Left renal pelvis (tissue), 4 donors: ENCODE results near the gene PAOX. TPM values are rescaled to one million over a fixed set of nuclear protein-coding genes. Genes with fewer than 3 reads are reported as not detected.
"Not testable (repeated sequence)": the region's sequence is repeated elsewhere in the genome, so short reads cannot be mapped to it uniquely, and the experiment has no call there.

Experiments
- DNase-seq, 4 donors: peaks; one replicate each; pipeline ENCODE4 v3.0.0-alpha.2; 2013; ENCODE audit warnings: low read depth in 4 of 4, low spot score in 3 of 4
- polyA plus RNA-seq, 4 donors: library from polyadenylated mRNA; unstranded; fragments of 120-200 nt; gene quantifications; one replicate each; pipeline ENCODE4 v1.2.1, GENCODE V29; 2013; ENCODE audit not compliant: insufficient read length in 4 of 4

Gene PAOX
- polyA plus RNA-seq, 4 donors, result 4.3 to 7.7 (median 4.4) TPM

DNA sequence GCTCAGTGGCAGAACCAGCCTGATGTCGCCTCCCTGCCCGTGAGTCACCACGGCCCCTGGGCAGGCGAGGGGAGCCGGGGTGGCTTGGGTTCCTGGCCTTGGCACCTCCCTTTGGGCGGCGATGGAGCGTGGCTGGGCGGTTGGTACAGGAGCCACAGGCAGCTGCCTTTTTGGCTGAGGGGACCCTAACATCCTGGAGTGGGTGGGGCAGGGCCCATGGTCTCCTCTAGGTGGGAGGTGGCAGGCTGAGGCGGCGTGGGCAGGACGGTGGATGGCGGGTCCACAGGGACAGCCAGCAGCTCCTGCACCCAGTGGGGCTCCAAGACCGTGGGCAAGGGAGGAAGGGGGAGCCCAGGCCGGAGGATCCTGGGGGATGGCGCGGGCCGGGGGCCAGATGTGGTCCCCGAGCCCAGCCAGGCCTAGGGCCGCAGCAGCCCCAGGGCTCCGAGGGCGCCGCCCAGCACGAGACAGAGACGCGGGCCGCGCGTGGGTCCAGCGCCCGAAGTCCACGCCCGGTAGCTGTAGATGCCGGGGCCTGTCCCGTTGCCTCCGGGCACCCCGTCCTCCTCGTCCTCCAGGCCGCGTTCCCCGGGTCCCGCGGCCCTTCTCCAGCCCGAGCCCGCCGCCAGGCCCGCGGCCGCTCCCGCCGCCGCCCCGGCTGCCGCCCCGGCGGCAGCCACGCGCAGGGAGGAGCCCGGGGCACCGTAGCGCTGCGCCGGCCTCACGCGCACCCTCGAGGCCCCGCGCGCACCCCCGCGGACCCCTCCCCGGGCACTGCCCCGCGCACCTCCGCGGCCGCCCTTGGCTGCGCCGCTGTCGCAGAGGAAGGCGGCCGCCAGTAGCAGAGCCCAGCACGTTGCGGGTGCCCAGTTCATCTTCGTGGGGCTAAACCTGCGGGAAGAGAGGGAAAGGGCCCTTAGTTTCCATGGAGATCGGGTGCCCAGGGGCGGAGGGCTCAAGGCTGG is 44.0 kb downstream of the PAOX start:
- DNase-seq, result no peak

DNA sequence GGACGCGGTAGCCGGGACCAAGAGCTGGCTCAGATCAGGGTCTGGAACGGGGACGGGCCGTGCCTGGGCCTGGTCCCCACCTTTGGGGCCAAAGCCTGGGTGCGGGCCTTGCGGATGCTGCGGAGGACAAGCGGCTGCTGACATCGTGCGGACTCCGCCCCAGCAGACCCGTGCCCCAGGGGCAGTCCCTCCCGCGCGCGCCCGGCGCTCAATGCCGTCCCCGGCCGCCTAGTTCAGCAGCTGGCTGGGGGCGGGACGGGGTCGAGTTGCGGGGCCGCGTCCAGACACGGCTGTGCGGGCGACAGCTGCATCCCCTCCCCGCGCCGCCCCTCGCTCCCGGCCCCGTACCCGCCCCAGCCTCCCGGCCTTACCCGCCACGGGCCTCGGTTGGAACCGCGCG is 45.0 kb downstream of the PAOX start:
- not testable (repeated sequence) for DNase-seq

DNA sequence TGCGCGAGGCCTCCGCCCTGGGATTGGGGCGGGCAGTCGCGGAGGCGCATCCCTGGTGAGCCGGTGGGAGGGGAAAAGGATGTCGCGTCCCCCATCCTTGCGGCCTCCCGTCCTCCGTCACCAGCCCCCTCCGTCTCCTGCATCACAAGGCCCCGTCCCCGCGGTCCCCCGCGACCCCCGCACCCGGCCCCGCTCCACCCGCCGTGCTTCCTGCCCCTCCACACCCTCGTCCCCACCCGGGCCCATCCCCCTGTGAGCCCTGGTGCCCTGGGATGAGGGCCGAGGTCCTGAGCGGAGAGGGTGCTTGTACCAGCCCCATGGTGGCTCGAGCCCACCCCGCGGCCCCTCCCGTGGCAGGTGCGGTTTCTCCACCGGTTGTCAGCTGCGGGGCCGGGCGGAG is 45.5 kb downstream of the PAOX start, which contains the start of gene SPRN:
SPRN (minus strand) TSS at position 25 of the 400 bp plus-strand sequence. CDS start 944 bp downstream, outside the sequence.
- DNase-seq, result not testable (repeated sequence)

DNA sequence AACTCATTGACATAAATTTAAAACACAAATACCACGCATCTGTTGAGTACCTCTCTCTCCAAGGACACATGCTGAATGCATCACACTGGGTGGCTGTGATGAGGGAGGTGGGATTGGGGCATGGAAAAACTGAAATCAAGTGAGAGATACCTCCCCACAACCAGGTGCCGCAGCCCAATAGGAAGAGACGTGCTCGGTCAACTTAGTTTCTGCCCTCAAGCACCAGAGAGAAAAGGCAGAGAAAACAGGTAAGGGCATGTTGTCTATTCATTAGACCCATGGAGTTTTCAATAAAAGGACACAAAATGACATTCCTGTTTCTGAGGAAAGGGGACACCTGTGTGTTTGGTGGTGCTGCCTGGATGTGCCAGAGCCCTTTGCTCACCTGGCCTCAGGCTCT is 50.5 kb downstream of the PAOX start:
- not testable (repeated sequence) for DNase-seq

DNA sequence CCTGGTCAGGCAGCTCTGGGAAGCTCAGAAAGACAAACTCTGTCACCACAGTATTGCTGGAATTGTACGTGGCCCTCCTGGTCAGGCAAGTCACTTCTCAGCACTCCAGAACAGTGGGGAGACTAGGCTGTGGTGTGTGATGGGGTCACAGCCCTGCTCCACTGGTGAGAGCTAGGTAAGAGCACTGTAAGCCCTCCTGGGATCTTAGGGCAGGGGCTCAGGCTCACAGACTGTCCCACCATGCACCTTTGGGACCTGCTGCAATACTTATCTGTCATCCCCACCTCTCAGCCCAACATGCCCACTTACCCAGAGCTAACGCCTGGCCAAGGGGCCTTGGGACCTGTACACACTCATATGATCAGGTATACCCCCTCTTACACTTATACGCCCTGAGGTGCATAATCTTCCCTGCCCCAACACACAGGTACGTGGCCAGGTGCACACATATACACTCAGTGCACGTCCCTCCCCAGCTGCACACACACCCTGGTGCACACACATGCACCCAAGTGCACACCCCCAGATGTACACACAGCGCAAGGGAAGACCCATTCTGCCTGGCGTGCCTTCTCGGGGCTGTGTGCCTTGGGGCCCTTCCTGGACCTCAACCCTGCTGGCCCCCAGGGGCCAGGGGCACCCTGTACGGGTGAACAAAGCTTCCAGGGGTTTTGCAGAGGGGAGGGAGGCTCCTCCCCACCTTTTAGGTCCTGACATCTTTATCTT is 53.0 kb downstream of the PAOX start:
- not testable (repeated sequence) for DNase-seq

DNA sequence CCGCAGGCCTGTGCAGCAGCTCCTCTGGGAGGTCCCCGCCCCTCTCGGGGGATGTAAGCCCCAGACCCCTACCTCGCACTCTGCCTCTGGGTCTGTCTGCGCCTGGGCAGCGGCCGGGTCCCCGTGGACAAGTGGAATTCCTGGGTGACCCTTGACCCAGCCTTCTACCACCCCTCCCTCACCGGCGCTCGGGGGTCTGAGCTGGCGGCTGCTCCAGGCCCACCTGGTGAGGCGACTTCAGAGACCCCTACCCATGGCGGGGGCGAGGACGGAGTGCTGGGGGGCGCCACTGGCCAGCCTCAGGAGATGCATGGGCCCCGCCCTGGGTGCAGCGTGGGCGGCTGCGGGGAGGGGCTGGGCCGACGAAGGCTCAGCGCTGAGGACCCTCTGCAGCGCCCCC is 53.7 kb downstream of the PAOX start:
- not testable (repeated sequence) for DNase-seq

DNA sequence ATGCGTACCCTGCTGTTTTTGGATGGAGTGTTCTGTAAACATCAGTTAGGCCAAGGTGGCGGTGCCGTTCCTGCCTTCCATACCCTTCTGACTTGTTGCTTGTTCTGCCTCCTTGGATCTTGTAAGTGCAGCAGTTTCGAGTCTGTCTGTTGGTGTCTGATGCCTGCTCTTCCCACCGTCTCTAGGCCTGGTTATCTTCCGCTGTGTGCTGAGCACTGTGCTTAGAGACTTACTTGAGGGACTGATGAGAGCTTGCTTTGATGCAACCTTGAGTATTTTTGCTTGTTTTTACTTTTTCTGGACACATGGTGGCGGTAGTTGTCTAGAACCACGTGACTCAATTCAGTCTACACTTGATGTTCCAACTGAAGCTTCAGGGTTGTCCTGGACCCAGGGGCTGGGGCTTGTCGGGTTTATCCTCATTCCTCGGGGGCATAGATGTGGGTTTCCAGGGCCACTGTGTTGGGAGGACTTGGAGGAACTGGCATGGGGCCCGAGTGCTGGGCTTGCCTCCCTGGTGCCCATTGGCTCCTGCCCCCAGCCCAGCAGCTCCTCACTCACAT is 59.7 kb downstream of the PAOX start:
- no peak for DNase-seq

DNA sequence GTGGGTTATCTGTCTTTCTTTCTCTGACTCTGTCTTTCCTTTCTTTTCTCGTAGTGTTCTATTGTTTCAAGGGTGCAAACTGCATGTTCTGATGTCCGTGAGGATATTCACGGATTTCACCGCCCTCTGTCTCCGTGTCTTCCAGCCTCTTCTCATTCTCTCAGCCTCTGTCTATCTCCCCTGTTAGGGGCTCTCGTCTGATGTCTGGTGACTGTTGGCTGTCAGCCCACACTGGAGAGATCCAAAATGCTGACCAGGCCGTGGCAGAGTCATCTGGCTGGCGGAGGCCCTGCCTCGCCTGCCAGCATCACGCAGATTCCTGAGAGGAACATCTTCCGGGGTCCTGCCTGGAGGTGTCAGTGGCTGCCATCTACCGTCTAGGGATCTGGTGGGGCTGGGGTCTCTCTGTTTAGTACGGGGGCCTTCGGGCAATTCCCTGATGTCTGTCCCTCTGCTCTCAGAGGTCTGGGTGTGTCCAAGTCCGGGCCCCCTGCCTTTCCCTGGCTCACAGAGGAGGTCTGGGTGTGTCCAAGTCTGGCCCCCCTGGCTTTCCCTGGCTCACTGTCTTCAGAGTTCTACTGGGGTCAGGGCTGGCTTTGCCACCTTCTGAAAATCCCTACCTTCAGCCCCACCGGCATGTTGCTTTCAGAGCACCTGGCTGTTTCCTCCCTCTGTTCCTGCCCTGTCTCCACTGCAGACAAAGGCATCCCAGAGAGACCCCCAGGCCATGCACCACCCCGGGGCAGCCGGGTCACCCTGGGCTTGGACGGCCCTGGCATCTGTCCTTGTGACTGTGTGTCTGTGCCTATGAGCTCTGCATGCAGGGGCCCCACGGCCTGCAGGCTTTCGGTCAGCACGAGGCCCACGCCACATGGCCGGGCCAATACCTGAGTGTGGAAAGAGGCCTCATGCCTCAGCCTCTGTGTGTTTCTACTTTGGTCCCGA is 60.7 kb downstream of the PAOX start:
- DNase-seq, result no peak

DNA sequence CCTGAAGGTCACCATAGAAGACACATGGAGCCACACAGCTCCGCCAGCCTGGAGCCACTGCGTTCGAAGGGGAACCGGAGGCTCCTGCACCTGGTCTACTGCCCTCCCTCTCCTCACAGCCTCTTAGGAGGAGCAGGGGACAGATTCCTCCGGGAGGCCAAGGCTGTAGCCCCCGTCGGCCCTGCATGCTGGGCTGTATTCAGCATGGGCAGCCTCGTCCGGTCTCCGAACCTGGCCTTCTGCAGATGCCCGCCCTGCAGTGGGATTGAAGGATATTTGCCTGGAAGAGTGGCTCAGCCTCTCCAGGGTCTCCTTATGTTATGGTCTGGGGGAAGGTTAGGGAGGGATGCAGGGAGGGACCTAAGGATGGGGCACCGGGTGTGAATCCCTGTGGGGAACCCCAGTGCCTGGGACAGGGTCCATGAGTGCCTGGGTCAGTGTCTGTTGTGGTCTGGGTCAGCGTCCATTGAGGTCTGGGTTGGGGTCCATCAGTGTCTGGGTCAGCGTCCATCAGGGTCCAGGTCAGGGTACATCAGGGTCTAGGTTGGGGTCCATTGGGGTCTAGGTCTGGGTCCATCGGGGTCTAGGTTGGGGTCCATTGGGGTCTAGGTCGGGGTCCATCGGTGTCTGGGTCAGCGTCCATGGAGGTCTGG is 61.7 kb downstream of the PAOX start:
- DNase-seq, result no peak

Other genes with a start within 250 kb of the PAOX start
- 1 to 10 TPM; 2.5 to 10.0 (median 6.9) TPM for gene KNDC1, start 219.0 kb upstream of the PAOX start, polyA plus RNA-seq
- under 1 TPM in 1 of 4 donors, not detected in 3; 0.12 TPM for gene UTF1, start 149.0 kb upstream of the PAOX start, polyA plus RNA-seq
- under 1 TPM; 0.10 to 0.34 (median 0.23) TPM for gene VENTX, start 141.4 kb upstream of the PAOX start, polyA plus RNA-seq
- 1 to 10 TPM in 3 of 4 donors, under 1 TPM in 1; 0.99 to 5.0 (median 2.1) TPM for gene ADAM8, start 102.4 kb upstream of the PAOX start, polyA plus RNA-seq
- 10 to 100 TPM; 45.5 to 81.2 (median 55.8) TPM for gene TUBGCP2, start 70.4 kb upstream of the PAOX start, polyA plus RNA-seq
- gene ZNF511, start 70.3 kb upstream of the PAOX start, polyA plus RNA-seq, result 10 to 100 TPM; 33.9 to 41.4 (median 38.0) TPM
- under 1 TPM in 2 of 4 donors, not detected in 2; 0.24 to 0.59 TPM for gene CALY, start 42.4 kb upstream of the PAOX start, polyA plus RNA-seq
- 1 to 10 TPM in 3 of 4 donors, under 1 TPM in 1; 0.41 to 7.5 (median 2.3) TPM for gene PRAP1, start 31.9 kb upstream of the PAOX start, polyA plus RNA-seq
- gene FUOM, start 21.2 kb upstream of the PAOX start, polyA plus RNA-seq, result 10 to 100 TPM; 10.8 to 25.1 (median 15.4) TPM
- 100 to 1,000 TPM in 3 of 4 donors, 10 to 100 TPM in 1; 63.5 to 150 (median 134) TPM for gene ECHS1, start 5.9 kb upstream of the PAOX start, polyA plus RNA-seq
- 10 to 100 TPM; 55.4 to 94.7 (median 66.1) TPM for gene MTG1, start 14.9 kb downstream of the PAOX start, polyA plus RNA-seq
- 1 to 10 TPM; 3.3 to 7.3 (median 3.8) TPM for gene SPRN, start 45.4 kb downstream of the PAOX start, polyA plus RNA-seq
- 1 to 10 TPM in 3 of 4 donors, under 1 TPM in 1; 0.86 to 3.6 (median 2.1) TPM for gene SCART1, start 74.7 kb downstream of the PAOX start, polyA plus RNA-seq
- gene CYP2E1, start 148.1 kb downstream of the PAOX start, polyA plus RNA-seq, result 1 to 10 TPM in 2 of 4 donors, under 1 TPM in 2; 0.67 to 2.3 (median 1.1) TPM
- gene SYCE1, start 186.3 kb downstream of the PAOX start, polyA plus RNA-seq, result under 1 TPM; 0.20 to 0.63 (median 0.42) TPM
- gene FRG2B, start 247.5 kb downstream of the PAOX start, polyA plus RNA-seq, result not detected